ENCODE measurements around the gene OSCP1.

The OSCP1 gene

DNA sequence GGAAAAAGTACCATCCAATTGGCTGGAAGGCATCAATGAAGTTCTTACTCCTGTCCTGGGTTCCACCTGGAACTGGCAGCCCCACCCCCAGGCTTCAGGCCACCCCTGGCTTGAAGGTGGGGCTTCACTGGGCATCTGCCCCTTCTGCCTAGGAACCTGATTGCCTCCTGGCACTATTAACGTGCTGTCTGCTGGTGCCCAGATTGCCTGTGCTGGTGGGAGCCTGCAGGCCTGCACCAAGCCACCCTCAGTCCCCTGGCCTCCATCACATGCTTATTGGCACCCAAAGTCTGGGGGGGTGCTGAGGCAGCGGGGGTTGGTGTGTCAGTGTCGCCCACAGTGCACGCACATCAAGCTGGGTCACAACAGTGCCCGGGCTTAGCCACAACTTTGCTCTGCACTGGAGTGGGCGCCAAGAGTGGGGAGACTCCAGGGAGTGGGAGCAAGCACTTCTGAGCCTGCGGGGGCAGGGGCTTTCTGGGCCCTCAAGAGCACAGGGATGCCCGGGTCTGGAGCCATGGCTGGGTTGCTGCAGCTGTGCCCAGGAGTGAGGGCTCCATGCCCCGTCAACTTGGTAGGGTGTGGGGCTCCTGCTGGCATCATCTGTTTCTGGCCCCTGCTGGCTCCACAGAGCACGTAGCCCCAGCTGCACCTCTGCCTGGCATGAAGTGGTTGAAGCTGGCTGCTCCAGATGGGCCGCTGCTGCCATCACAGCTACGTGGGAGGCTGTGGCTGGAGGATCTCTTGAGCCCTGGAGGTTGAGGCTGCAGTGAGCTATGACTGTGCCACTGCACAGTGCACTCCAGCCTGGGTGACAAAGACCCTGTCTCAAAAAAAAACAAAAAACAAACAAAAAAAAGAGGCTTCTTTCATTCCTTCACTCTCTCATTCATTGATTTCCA, 48.4 kb downstream of the OSCP1 start:
- DNase-seq (ENCODE audit: low read depth), result no peak

DNA sequence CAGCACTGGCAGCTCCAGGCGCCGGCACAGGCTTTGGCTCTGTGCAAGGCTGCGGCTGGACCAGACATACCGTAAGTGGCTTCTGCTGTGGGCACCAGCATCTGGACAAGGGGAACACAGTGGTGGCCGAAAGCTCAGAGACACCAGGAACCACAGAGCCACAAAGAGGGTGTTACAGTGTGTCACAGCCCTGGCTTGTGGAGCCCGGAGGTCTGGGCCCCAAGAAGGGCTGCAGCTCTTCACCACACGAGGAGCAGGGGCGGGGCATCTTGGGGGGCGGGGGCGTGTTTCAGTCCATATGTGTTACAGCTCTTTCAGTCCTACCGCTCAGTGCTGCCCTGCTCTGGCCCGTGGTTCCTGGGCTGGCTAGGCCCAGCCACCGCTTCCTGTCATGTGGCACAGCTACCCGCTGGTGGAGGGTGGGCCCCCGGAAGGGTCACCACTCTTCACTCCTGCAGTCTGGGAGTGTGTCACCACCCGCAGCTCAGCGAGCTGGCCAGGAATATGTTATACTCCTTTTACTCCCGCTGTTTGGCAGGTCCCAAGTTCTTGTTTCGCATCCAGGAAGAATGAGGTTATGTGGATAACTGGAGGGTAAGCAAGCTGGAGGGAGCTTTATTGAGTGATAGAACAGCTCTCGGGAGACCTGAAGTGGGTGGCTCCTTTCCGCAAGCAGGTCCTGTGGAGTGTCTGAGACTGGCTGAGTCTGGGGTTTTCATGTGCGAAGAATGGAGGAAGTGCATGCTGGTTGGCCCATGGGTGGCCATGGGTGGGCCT, 49.2 kb downstream of the OSCP1 start:
- DNase-seq (ENCODE audit: low read depth), result no peak

DNA sequence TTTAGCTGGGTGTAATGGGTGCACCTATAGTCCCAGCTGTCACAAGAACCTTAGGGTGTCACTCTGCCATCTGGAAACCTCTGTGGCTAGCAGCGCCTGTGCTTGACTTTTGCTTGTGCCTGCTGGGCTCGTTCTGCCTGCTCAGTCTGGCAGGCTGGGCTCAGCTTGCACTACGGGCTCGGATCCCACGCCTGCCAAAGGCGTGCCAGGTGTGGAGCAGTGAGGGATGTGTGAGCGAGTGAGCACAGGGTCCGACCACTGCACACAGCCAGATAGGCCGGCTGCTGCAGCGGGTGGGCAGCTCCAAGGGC, 49.8 kb downstream of the OSCP1 start:
- no peak for DNase-seq (ENCODE audit: low read depth)

DNA sequence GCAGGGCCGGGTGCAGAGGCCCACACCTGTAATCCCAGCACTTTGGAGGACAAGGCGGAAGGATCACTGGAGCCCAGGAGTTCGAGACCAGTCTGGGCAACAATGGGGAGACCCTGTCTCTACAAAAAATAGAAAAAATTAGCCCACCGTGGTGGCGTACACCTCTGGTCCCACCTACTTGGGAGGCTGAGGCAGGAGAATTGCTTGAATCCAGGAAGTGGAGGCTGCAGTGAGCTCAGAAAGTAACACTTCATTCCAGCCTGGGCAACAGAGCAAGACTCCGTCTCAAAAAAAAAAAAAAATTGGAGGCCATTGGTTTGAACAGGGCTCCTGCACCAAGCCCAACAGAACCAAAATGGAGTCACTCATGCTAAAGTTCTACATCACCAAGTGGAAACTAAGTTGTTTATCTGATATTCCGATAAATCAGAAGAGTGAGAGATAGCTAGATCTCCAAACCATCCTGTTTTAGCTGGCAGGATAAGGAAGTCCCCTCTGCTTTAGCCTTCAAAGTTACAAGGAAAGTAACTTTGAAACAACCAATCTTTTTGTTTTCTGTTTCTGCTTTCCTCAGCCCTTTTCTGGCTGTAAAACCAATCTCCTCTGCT, 51.8 kb downstream of the OSCP1 start:
- no peak for DNase-seq (ENCODE audit: low read depth)

DNA sequence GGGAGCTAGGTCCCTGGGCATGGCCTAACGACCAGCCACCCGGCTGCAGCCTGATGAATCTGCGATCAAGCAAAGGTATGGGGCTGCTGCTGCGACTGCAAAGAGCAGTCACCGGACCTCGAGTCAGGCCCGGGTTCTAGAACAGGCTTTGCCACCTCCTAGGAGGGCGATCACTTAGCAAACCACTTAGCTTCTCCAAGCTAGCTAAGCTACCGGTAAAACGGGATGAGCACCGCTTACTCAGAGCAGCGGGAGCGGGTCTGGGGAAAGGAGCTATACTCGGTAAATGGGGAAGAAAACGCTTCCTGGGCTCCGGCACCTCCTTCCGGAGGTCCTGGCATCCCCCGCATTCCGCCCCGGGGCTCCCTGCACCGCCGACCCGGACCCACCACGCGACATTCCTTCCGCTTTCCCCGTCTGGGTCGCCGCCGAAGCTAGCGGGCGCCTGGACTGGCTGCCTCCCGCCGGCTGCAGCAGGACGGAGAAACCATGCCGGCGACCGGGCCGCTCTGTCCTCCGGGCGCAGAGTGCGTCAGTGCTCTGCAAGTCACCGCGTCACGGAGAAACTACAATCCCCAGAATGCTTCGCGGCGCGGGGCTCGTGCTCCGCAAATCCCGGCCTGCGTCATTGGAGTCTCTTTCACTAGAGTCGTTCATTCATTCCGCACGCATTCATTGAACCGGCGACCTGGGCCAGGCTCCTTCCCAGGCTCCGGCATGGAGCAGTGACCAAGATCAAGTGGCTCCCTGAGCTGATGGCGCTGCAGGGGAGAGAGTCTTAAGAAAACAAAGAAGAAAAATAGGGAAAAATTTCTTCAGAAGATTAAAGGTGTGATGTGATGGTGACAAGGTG, 52.6 kb downstream of the OSCP1 start, which contains the start of gene LSM10:
Gene LSM10, minus strand, starts transcription at position 531 of the 853 bp plus-strand sequence. CDS start 3,779 bp downstream, outside the sequence.
- DNase-seq (ENCODE audit: low read depth), result peak; percentile 79

DNA sequence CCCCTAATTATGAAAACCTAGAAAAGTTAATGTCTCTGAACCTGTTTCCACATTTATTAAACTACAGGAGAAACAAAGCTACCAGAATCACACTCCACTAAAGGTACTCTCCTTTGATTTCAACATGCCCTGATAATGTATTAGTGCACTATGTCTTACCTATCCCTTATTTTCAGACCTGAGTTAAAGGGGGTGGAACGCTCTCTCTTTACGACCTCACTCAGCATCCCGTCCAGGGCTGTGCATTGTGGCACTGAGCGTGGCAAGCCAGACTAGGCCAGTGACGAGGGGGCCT, 53.2 kb downstream of the OSCP1 start:
- no peak for DNase-seq (ENCODE audit: low read depth)

DNA sequence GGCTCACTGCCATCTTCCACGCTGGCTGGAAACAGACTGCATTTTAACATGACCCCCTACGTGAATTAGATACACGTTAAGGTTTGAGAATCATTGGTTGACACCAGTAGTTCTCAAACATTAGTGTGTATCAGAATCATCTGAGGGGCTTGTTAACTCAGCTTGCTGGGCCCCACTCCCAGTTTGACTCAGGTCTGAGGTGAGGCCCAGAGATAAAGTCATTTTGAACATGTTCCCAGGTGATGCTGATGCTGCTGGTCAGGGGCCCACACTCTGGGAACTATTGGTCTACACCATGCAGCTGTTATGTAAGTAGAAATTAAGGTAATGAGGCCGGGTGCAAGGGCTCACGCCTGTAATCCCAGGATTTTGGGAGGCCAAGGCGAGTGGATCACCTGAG, 53.9 kb downstream of the OSCP1 start:
- no peak for DNase-seq (ENCODE audit: low read depth)

DNA sequence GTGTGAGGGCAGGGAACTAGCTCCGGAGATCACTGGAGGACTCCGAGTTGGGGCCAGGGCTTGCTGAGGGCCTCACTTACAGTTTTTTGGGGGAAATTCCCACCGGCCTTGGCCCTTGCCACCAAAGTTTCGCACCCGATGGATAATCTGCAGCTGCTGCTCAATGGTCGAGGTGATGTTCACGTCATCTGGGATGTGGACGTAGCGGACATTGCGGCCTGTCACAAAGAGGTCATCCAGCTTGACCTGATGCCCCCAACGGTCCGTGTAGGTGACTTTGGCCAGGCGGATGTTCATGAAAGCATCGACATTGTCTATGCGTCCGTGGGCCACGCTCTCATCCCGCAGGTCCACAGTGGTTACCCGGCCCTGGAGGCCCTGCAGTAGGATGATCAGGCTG, 56.6 kb downstream of the OSCP1 start:
- no peak for DNase-seq (ENCODE audit: low read depth)

DNA sequence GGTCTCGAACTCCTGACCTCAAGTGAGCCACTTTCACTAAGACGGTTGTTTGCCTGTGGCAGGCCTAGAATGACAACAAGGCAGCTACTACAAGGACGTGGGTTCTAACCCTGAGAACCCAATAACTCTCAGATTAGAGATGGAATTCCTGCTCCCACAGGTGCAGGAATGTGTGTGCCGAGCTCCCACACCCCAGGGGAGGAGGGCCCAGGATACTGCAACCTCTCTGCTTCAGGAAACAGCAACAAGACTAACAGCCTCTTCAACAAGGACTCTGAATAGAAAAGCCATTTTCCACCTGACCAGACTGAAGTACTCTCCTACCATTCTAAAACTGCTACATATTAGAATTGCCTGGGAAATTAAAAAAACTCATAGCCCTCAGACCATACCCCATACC, 57.4 kb downstream of the OSCP1 start:
- no peak for DNase-seq (ENCODE audit: low read depth)

DNA sequence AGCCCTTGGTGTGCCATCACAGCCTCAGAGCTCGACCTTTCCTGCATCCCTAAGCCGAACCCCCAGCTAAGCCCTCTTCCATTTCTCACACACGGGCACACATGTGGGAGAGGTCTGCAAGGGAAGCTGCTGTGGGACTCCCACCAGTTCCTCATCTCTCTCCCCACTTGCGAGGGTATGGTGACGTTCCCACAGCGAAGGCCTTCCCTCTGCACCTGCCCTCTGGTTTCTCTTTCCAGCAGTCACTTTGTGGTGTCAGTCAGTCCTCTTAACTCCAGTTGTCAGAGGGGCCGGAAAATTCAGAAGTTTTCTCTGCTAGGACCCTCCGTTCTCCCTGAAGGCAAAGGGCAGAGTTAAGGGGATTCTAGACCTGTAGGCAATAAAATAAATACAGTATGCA, 59.0 kb downstream of the OSCP1 start:
- DNase-seq (ENCODE audit: low read depth), result no peak

DNA sequence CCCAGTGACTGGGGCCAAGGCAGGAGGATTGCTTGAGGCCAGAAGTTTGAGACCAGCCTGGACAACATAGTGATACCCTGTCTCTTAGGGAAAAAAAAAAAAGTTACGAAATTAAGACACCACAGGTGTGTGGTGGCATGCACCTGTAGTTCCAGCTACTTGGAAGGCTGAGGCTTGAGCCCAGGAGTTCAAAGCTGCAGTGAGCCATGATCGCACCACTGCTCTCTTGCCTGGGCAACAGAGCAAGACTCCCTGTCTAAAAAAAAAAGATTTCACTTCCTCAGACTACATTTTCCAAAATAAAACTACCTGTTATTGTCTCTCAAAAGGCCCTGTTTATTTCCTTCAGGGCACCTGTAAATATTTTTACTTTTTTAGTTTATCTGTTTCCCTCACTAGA, 59.8 kb downstream of the OSCP1 start:
- no peak for DNase-seq (ENCODE audit: low read depth)

DNA sequence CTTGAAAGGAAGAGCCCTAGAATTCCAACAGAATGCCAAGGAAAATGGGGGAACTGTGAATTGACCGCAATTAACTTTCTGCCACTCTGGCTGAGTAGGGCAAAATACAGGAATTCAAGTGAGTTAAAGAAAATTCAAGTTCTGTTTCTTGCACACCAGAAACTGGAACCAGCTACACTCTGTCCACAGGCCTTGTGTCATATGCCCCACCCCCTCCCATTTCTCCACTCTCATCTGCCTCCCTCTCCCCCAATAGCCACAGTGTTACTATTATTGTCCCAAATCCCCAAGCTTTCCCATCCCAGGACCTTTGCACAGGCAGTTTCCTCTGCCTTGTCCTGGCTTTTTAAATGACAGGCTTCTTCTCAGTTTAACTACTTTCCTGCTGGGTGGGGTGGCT, 60.3 kb downstream of the OSCP1 start:
- DNase-seq (ENCODE audit: low read depth), result no peak

DNA sequence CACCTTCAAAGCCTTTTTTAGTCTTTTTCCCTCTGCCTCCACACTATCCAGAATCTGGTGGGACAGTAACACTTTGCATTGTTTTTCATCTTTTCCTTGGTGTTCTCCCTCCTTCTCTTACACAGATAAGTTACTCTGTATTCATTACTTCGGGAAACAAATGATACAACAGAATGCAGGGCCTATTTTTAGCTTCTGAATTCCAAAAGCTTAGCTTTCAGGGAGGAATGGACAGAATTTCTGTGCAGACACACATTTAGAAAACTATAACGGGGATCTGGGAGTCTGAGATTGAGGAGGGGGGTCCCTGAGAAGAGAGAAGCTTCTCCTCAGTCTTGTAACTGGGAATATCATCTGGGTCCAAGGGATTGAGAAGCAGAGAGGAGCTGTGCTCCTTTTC, 61.0 kb downstream of the OSCP1 start:
- no peak for DNase-seq (ENCODE audit: low read depth)

DNA sequence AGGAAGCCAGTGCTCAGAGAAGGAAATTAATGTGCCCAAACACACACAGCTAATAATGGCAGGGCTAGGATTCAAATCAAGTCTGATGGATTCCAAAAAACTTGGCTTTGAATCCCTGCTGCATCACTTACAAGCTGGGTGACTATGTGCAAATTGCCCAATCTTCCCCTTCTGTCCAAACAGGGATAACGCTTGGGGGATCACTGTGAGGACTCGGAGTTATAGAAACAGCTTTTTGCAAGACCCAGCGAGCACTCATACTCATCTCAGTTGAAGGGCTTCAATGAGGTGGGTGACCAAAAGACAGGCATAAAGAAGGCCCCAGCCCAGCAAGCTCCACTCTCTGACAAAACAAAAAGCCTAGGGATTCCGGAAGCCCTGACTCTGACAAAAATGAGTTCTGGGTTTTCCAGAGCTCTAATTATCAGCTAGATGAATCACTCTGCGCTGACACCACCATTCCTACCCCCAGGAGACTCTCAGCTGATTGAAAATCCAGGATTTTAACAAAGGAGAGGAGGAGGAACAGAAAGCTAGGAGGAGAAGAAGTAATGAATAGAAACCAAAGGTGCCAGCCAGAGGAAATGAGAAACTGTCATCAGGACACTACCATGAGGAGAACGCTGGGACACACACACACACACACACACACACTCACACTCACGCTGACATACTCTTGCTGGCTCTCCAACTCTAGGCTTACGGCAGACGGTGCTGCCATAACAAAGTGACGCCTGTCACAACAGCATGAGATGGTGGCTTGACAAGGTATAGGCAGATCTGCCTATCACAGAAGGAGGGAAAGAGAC, 62.9 kb downstream of the OSCP1 start:
- DNase-seq (ENCODE audit: low read depth), result no peak

DNA sequence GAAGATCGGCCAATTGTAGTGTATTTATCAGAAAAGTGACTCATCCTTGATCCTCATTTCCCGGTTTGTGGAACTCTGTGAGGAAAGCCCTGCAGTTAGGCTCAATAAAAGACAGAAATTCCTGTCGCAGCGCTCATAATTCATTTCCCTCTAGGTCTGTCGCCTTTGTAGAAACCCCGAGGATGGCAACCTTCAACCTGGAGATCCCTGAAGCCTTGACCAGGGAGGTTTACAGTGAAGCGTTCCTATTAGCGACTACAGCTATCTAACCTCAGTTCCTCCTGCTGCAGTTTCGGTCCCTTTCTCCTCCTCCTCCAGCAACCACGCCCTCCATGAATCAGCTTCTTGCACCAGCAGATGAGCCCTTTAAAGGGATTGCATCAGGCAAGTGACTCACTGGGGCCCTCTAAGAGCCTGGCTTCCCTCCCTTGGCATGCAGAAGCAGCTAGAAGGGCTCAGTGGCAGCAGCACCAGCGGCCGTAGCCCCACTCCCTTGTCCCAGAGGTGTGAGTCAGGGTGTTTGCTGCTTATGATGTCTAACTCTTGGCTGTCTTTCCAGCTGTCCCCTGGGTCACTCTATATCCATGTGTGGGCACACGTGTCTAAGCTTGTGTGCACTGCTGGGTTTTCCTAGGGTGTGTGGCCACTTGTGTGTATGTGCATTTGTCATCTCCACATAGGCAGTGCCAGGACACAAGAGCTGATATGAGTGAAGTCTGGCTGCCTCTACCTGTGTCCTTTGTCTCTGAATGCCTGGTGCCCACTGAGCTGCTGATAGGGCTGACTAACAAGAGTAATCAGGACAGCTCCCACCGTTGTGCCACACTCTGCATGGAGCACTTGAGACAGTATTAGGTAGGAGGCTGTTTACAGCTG, 63.7 kb downstream of the OSCP1 start:
- DNase-seq (ENCODE audit: low read depth), result peak; percentile 82

DNA sequence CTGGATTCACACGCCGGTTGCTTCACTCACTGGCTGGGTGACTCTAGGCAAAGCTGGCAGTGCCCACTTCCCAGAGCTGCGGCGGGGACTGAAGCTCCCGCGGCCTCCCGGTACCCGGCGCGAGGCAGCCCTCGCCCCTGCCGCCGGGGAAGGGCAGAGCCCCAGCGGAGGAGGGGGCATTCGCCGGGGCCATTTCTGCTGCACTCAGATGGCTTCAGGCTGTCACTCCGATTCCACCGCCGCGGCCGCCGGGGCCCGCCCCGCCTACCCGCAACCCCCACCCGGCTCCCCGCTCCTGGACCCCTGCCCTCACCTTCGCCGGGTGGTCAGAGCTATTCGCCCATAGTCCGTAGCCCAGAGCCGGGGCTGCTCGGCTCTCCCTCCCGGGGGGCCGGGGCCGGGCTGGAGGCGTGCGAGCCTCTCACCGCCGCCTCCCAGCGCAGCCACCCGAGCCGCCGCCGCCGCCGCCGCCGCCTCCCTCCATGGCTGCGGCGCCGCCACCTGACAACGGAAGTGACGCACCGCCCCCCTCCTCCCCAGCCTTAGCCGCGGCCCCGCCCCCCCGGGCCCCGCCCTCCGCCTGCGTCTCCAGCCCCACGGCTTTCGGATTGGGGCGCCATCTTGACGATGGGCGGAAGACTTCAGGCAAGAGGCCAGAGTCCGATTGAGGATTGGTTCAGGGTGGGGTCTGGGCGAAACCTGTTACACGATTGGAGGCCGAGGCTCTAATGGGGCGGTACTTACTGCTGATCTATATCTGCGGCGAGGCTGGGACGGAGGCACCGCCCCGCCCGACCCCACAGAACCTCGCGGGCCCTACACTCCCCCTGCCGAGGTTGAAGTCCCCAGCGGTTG, 64.6 kb downstream of the OSCP1 start, which contains the start of gene STK40:
Gene STK40, minus strand, starts transcription at position 515 of the 855 bp plus-strand sequence. CDS start 24,592 bp downstream, outside the sequence.
- peak; percentile 97 for DNase-seq (ENCODE audit: low read depth)

DNA sequence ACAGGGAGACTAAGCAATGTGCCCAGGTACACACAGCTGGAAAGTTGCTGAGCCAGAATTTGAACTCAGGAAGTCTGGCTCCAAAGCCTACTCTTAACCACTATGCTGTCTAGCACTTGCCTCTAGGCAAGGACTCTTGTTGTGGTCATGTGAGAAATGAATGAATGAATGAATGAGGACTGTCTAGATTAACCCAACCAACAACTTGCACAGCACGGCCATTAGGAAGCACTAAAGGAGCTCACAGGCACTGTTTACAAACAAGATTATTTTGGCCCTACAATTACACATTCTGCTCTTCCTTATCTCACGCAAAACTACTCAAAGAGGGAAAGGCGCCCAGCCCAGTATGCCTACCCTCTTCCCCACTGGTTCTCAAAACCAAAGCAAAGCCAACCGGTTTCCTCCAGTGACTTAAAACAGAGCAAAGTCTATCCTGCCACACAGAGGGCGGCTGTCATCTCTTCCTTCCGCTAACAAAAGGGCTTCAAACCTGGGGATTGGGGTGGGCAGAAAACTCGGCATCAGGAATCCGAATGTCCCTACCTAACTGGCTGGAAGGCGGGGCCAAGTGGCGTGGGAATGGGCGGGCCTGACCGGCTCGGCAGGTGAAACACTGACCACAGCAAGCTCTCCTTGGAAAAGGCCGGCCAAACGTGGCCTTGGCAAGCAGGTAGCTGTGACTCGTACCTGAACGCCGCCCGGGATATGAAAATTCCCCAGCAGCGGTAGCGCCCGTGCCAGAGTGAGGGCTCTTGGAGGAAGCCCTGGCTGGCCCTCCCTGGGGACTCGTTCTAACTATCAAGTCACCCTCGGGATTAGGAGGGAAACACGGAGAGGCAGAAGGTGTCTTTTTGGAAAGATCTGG, 65.5 kb downstream of the OSCP1 start:
- DNase-seq (ENCODE audit: low read depth), result no peak

DNA sequence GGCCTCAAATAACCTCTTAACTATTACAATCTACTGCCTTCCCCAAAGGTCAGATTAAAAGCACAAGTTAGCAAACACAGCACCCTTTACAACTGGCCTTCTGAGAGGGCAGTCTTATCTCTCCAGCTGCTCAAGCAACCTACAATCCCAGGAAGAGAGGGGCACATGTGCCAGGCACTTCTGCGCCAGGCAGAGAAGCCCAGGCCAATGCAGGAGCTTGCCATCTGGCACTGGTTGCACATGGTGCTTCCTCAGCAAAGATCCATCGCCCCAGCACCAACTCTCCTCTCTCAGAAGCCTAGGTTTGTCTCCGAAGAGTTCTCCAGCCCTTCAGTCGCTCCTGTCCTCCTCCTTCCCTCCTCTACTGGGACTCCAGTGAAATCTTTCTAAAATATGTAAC, 67.0 kb downstream of the OSCP1 start:
- DNase-seq (ENCODE audit: low read depth), result no peak
